SW480 (cell line): ENCODE measurements around the gene KISS1R.

Source experiments
- DNase-seq: peaks from one replicate; pipeline ENCODE4 v3.0.0-alpha.2; 2016; ENCODE audit warnings: low spot score

Gene KISS1R

DNA sequence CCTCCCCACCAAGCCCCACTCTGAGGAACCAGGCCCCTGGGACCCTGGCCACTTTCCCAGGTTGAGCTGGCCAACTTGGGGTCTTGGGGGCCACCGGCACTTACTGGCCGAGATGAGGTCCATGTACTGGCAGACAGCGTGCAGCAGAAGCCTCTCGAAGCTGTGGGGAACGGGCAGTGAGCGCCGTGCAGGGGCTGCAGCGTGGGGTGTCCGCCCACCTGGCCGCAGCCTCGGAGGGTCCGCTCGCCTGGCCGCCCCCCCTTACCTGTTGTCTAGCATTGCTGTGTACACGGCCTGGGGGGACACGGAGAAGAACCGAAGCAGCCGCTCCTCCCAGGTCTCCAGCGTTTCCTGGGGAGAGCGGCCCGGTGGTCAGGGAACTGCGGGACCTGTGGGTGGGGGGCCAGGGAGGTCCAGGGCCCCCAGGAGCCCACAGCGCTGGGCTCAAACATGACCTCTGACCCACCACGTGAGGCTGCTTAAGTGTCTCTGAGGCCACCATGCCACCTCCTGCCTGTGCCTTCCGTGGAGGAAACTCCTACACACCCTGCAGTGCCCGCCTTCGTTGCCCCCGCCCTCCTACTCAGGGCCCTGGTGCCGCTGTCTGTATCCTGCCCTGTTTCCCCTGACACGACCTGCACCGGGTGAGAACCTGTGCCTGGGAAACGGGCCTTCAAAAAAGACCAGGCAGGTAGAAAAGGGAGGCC lies 17.6 kb upstream of the KISS1R start:
- no peak for DNase-seq

DNA sequence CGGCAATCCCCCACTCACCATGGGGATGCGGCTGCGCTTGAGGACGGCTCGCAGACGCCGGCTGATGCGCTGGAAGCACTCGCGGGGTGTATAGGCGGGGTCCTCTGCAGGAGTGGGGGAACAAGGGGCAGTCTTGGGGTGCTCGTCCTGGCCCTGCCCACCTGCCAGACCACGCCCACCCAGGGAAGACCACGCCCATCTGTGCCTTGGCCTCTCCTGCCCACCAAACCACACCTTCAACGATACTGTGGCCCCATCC lies 17.2 kb upstream of the KISS1R start:
- DNase-seq, result no peak

DNA sequence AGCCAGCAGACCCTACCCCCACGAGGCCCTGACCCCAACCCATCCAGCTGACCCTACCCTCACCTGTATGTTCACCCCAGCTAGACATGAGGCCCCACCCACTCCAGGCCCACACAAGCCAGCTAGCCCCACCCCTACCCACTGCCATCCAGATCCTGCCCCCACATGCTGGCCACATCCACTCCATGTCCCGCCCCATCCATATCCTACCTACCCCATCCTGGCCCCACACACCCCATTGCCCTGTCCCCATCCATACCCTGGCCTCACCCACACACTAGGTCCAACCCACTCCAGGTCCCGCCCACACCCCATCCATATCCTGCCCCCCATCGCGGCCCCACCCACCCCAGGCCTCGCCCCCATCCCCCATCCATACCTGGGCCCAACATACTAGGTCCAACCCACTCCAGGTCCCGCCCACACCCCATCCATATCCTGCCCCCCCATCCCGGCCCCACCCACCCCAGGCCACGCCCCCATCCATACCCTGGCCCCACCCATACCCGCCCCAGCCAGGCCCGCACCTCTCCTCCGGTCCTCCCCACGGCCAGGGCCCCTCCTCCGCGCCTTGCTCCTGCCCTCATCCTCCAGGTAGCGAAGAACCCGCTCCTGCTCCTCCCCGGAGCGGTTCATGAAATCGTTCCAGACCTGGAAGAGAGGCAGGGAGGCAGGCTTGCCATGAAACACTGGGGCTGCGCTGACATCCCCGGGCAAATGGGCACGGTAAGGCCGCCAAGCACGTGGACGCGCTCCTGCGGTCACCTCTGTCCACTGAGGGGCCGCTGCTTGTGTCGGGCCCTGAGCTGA lies 16.6 kb upstream of the KISS1R start:
- DNase-seq, result peak; percentile 56

GRCh38 chr19:901216-902092 lies 15.7 kb upstream of the KISS1R start:
- DNase-seq, result no peak

GRCh38 chr19:902093-902370 lies 15.1 kb upstream of the KISS1R start:
- no peak for DNase-seq

DNA sequence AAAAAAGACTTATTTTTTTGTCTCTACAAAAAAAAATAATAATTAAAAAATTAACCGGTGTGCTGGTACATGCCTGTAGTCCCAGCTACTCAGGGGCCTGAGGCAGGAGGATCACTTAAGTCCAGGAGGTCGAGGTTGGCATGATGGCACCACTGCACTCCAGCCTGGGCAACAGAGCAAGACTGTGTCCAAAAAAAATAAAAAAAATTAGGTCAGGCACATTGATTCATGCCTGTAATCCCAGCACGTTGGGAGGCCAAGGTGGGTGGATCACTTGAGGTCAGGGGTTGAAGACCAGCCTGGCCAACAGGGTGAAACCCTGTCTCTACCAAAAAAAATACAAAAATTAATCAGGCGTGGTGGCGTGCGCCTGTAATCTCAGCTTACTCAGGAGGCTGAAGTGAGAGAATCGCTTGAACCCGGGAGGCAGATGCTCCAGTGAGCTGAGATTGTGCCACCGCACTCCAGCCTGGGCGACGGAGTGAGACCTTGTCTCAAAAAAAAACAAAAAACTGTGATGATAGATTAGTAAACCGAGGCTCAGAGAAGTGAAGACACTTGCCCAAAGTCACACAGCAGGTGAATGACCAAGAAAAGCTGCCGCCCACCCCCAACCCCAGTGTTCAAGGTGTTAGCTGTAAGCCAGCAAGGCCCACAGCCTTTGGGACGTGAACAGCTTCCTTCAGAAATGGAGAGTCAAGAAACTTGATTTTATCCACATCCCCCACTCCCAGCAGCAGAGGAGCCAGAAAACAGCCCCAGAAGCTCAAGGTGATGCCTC lies 14.5 kb upstream of the KISS1R start:
- DNase-seq, result no peak

DNA sequence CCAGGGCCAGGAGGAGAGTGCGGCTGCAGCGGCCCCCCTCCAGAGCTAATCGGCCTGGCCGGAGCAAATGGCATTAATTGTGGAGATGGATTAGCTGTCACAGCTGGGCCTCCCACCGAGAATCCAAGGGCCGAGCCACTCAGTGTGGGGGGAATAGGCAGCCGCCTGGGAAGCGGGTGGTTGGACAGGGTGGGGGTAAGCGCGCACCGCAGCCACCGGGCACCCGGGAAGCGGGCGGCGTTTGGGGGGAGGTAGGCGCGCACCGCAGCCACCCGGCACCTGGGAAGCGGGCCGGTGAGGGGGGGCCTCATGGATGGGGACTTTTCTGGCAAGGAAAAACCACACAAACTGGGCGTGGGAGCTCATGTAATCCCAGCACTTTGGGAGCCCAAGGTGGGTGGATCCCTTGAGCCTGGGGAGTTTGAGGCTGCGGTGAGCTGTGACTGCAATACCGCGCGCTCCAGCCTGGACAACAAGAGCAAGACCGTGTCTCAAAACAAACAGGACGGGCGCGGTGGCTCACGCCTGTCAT lies 13.8 kb upstream of the KISS1R start:
- DNase-seq, result peak; percentile 40

DNA sequence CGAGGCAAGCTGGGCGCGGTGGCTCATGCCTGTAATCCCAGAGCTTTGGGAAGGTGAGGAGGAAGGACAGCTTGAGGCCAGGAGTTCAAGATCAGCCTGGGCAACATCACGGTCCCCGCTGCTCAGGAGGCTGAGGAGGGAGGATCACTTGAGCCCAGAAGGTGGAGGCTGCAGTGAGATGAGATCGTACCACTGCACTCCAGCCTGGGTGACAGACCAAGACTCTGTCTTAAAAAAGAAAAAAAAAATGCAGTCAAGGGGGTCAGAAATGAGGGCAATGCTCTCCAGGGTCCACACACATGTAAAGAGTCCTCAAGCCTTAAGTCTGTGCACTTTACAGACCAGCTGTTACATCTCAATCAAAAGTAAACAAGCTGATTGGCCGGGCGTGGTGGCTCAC lies 12.6 kb upstream of the KISS1R start:
- no peak for DNase-seq

GRCh38 chr19:906480-906879 lies 10.7 kb upstream of the KISS1R start:
- no peak for DNase-seq

DNA sequence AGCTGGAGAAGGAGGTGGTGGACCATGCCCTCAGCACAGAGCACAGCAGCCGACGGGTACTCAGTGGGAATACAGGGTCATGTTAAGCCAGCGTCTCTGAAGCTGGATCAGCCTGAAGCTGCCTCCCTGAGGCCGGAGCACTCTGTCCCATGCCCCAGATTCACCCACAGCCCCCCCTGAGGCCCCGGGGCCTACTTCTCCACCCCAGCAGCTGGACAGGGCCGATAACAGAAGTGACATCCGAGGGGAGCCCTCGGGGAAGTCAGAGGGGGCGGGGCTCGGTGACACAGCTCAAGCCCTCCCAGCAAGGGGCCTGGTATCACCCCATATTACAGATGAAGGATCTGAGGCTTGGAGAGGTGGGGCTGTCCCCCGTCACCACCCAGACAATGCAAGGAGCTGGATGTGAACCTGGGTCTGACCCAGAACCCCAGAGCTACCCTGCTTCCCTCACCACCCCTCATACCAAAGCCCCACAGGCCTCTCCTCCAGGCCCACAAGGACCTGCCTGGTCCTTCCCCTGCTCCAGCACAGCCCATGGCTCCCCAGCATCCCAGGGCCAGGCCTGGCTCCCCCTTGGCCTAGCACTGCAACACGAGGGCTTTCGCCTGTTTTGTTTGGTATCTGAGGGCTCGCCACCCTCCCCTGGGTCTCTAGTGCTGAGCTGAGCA lies 9.8 kb upstream of the KISS1R start:
- DNase-seq, result no peak

GRCh38 chr19:911197-912033 lies 5.7 kb upstream of the KISS1R start:
- no peak for DNase-seq

GRCh38 chr19:912181-913079 lies 4.7 kb upstream of the KISS1R start:
- no peak for DNase-seq

- peak; percentile 42 for DNase-seq
These were observed 3.9 kb upstream of the KISS1R start, which contains the start of gene R3HDM4 for GRCh38 chr19:913080-913748. TSS of gene R3HDM4 (minus strand) at chr19:913219. CDS start at chr19:913157, 62 bp downstream.

DNA sequence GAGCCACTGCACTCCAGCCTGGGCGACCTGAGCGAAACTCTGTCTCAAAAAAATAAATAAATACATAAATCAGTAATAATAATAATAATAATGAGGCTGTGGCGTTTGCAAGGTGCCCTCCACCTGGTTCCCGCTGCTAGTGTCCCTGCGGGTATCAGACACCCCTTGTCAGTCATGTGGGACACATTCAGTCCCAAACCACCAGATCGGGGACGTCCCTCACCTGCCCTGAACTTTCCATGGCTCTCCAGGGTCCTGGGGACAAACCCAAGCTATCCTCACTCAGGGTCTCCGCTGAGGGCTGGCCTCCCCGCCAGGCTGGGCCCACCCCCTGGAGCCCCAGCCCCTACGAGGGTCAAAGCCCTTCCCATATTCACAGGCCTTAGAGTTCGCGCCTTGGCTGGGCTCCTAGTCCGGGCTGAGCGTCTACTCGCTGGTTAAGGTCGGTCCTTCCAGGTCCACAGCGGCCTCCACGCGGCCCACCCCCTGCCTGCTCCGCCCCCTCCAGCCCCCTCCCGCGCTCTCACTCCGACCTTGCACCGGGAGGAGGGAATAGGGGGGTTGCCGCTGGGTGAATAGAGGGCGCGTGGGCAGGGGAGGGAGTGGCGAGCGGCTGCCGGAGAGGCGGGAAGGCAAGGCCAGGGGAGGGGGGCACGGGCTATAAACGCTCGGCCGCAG lies 349 bp upstream of the KISS1R start:
- no peak for DNase-seq

- no peak for DNase-seq
These were observed 962 bp downstream of the KISS1R start for GRCh38 chr19:918152-918437.

DNA sequence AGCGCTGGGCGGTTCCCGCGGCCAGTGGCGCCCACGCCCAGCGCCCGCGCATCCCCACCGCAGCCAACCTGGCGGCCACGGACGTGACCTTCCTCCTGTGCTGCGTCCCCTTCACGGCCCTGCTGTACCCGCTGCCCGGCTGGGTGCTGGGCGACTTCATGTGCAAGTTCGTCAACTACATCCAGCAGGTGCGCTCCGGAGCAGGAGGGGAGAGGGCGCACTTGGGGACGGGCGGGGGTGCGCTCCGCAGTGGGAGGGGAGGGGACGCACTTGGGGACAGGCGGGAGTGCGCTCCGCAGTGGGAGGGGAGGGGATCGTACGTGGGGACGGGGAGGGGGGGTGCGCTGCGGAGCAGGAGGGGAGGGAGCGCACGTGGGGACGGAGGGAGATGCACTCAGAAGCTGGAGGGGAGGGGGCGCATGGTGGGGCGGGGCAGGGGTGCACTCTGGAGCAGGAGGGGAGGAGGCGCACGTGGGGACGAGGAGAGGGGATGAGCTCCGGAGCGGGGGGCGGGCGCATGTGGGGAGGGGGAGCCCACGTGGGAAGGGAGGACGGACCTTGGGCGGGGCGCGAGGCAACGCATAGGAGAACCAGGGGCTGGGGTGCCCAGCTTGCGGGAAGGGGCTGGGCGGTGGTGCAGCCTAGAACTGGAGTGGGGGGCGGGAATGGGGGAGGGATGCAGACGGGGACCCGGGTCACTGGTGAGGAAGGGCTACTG lies 1.5 kb downstream of the KISS1R start:
- peak; percentile 43 for DNase-seq

DNA sequence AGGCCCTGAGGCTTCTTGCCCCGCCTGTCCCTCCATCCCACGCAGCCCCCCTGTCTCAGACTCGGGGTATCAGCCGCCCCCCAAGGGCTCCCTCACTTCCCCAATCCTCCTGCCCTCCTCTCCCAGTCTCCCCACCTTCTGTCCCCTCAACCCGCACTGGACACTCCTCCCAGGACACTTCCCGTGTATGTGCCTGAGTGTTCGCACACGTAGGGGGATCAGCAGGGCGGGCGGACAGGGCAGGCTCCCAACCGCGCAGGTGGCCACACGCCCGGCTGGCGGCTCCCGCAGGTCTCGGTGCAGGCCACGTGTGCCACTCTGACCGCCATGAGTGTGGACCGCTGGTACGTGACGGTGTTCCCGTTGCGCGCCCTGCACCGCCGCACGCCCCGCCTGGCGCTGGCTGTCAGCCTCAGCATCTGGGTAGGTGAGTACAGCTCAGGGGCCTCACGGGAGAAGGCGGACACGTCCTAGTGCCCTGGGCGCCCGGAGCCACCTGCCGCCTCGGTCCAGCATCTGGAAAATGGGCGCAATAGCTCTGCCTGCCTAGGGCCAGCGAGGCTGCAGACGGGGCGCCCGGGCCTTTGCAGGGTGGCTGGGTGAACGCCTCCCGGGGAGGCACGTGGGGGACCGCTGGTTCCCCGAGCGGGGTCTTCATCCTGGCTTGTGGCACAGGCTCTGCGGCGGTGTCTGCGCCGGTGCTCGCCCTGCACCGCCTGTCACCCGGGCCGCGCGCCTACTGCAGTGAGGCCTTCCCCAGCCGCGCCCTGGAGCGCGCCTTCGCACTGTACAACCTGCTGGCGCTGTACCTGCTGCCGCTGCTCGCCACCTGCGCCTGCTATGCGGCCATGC lies 2.3 kb downstream of the KISS1R start:
- DNase-seq, result peak; percentile 71
